SH-SY5Y (cell line): ENCODE data around the gene EPS15.

Experiments
- GATA2 ChIP-seq: IDR thresholded peaks from 2 replicates; pipeline ENCODE4 v1.6.1; 2011; ENCODE audit warnings: mild to moderate bottlenecking, low read depth, low read length
- GATA3 ChIP-seq: IDR thresholded peaks from 2 replicates; pipeline ENCODE4 v1.6.1; 2011; ENCODE audit warnings: low read depth, mild to moderate bottlenecking, low read length, moderate library complexity

DNA sequence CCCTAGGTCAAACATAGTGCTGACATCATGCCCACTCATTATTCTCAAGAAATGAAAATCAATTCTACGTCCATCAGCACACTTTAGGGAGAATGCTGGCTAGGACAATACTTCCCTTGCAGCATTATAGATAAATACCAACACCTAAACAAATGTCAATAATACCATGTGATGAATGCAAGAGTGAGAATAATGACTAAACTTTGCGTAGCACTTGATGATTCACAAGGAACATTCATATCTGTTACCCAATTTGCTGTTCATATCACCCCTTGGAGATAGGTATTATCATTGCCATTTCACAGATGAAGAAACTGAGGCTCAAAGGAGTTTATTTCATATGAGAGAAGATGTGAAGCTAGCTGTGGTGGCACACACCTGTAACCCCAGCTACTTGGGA is 24.8 kb upstream of the EPS15 start:
- TF ChIP-seq GATA2 (no peak), GATA3 (no peak)
